Measurements from ENCODE around the gene BCAS3. TPM values are rescaled to one million over a fixed set of nuclear protein-coding genes. Genes with fewer than 3 reads are reported as not detected.

The BCAS3 gene
- total RNA-seq, 1 experiment from 2014 or later: 4.2 TPM

GRCh38 chr17:61289408-61290385, 612.0 kb downstream of the BCAS3 start:
- no peak for DNase-seq (ENCODE audit: low read depth)

- DNase-seq (ENCODE audit: low read depth): no peak
Measured at GRCh38 chr17:61291451-61292285, 614.0 kb downstream of the BCAS3 start.

DNA sequence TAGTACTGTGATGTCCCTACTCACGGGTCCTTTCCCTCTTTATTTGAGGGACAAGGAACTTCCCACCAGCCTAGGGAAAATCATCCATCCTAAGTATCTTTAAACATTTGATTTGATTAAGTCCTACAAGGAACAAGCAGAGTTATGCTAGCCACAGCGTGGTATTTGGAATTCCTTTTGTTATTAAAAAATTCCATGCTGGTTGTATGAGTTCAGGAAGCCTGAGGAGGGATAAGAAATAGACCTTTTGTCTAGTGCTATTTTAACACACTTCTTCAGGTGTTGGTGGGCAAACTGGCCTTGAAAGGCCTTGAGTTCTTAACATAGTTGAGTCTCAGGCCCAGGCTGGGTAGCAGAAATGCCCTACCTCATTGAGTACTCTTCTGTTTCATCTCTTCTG, 616.6 kb downstream of the BCAS3 start:
- no peak for DNase-seq (ENCODE audit: low read depth)

DNA sequence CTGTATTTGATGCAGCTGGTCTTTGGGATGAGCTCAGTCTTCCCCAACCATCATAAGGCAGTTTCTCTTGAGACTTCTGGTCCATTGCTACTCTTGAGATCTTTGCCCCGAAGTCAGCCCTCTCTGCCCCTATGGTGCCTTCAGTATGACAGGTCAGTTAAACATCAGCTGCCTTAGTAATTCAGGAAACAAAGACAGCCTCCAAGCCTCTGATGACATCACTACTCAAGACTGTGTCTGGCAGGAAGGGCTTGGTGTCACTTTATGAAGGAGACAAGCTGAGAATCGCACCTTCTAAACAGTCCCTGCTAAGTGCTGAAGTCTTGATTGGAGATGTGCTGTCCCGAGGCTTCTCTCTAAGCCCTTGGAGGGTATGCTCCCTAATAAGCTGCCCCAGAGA, 617.1 kb downstream of the BCAS3 start:
- peak; percentile 51 for DNase-seq (ENCODE audit: low read depth)

- DNase-seq (ENCODE audit: low read depth): no peak
Measured at GRCh38 chr17:61296058-61296457, 618.4 kb downstream of the BCAS3 start.

- no peak for DNase-seq (ENCODE audit: low read depth)
Measured at GRCh38 chr17:61299517-61300513, 622.2 kb downstream of the BCAS3 start.

DNA sequence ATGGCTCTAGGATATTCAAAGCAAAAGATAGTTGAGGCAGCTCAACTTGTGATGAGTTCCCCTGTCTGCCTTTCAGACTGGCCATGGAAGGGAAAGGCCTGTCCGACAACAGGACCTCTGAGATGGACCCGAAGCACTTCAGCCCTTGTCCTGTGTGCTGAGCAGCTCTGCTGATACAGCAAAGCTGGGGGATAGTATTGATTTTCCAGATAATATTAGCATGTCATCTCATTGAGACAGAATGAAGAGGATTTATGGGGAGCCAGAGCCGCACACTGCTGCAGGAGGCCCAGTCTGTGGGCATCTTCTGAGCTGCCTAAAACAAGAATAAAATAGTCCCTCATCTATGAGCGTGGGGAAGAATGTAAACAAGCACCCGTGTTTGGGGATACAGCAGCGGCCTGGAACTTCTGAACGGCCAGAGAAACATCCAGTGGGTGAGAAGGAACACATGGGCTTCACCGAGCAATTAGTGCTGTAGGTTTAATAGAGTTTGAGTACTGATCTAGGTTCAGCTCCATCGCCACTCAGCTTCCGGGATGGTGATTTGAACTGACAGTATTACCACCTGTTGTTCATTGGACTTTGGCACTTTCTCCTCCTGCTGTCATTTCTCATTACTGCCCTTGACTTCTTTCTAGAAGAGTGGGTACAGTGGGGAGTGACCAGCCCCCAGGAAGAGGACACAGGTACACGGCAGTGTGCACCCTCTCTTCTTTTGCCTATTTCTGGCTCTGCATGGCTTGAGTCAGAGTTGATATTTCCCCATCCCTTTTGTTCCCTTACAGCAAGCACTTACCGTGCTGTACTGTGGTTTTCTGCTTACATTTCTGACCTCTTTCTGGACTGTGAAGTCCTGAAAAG, 625.5 kb downstream of the BCAS3 start:
- no peak for DNase-seq (ENCODE audit: low read depth)

GRCh38 chr17:61303817-61304096, 626.1 kb downstream of the BCAS3 start:
- no peak for DNase-seq (ENCODE audit: low read depth)

DNA sequence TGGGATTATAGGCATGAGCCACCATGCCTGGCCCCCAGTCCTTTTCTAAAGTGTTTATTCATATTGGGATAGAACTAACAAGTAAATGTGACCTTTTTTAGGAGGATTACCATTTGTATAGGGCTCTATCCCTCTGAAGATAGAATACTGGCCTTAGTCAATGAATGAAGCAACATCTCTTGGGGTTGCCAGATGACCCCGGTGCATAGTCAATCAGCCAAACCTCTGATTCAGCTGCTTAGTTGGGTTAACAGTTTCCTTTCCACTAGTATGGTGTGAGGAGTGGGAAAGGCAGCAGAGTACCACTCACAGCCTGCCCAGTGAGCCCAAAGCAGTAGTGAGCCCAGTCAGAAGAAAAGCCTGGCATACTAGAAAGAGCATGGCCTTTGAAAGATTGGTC, 627.4 kb downstream of the BCAS3 start:
- DNase-seq (ENCODE audit: low read depth): no peak

GRCh38 chr17:61306003-61306402, 628.4 kb downstream of the BCAS3 start:
- DNase-seq (ENCODE audit: low read depth): no peak

- peak; percentile 58 for DNase-seq (ENCODE audit: low read depth)
Measured at GRCh38 chr17:61307905-61308886, 630.5 kb downstream of the BCAS3 start.

- DNase-seq (ENCODE audit: low read depth): peak; percentile 52
Measured at GRCh38 chr17:61309362-61310256, 632.0 kb downstream of the BCAS3 start.

- no peak for DNase-seq (ENCODE audit: low read depth)
Measured at GRCh38 chr17:61310590-61310989, 632.9 kb downstream of the BCAS3 start.

DNA sequence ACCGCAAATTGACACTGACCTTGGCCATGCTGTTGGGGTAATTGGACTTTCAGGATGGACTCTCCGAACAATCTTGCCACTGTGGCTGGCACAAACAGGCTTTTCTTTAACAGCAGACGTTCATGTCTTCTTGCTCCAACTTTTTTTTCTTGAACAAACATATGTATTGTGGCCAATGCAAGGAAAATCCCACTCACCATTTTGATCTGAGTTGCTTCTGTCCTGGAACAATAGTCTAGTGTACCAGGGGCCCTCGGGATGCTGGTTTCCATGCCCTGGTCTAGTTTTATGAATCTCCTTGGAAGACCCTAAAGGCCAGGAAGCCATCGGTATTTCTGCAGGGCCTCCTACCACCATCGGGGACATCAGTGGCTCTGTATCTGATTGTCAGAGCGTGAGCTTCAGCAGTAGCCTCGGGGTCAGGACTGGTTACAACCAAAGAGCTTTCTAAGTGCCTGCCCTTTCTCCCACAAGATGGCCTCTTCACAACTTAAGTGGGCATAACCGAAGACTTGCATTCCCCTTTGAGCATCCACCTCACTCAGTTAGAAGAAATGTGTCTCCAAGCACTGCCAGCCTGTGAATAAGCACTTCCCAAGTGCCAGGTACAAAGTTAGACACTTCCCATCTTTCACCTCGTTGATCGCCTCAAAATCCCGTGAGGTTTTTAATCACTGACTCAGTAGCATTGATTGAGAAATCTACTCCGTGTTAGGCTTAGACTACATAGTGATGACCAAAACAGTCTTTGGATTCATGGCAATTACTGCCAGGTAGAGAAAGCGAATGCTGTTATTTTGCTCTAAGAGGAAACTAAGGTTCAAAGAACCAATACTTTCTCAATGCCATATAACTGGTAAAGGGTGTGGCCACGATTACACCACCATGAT, 635.0 kb downstream of the BCAS3 start:
- no peak for DNase-seq (ENCODE audit: low read depth)

DNA sequence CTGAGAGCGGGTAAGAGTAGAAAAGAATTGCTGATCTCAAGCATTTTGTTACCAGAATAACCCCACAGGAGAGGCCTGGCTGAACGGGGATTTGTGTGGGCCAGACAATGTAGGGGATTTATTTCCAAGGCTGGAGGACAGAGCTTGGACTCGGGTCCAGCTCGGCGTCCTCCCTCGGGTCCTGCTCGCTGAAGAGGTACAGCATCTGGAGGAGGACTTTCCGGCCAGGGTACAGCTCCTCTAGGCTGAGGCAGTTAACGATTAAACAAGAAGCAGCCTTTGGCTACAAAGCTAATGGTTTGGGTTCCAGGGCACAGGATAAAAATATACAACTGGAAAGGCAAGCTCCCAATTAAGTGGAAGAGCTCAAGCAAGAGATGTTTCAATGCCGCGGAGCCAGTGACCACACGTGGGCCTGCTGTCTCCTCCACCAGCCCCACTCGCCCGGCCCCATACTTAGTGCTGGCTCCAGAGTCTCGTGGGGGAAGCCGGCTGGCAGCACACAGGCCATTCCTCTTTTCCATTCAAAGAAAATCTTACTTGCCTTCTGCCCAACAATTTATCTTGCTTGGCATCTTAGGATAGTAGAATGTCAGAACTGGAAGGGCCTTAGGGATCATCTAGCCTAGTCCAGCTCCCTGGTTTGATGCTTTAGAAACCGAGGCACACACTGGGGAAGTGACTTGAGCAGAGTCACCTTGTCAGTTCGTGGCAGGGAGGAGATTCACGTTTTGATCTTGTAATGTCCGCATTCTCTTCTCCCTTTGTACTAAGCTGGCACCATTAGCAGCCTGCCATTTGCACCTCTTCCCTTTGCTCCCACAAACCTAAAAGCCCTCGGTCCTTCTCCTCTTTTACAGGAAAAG, 636.0 kb downstream of the BCAS3 start:
- no peak for DNase-seq (ENCODE audit: low read depth)

GRCh38 chr17:61314368-61315078, 636.9 kb downstream of the BCAS3 start:
- no peak for DNase-seq (ENCODE audit: low read depth)

Data from Daoy (cell line).